Measurements from ENCODE around the gene ADRM1.

ADRM1 gene

DNA sequence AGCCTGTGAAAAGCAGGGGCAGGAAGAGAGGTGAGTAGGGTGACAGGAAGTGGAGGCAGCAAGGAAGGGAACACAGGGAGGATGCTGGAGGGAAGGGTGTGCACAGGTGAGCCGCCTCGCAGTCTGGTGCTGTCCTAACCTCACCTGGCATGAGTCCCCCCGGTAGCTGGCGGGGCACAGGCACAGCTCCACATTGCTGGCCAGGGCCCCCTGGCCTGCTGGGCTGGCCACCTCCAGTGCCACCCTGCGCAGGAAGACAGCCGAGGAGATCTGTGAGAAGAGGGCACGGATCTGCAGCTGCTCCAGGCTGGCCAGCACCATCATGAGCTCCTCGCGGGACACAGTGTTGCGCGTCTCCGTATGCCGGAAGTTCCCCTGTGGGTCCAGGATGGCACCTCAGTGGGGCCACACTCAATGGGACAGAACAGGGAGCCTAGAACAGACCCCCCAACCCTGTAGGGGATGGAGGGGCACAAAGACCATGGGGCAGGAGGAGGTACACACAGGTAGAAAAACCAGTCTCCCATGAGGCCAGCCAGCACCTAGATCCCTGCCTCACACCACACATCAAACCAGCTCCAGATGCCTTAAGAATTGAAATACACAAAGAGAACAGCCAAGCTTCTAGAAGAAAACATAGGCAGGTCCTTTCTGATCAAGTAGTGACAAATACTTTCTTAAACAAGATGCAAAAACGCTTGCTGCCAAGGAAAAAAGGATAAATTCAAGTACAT, 22.5 kb downstream of the ADRM1 start:
- no peak for DNase-seq

GRCh38 chr20:62326559-62326958, 23.8 kb downstream of the ADRM1 start:
- DNase-seq: no peak

- no peak for DNase-seq
These were observed 24.3 kb downstream of the ADRM1 start for GRCh38 chr20:62326959-62327725.

- no peak for DNase-seq
These were observed 25.1 kb downstream of the ADRM1 start for GRCh38 chr20:62327726-62328495.

- DNase-seq: no peak
These were observed 26.0 kb downstream of the ADRM1 start for GRCh38 chr20:62328684-62329388.

DNA sequence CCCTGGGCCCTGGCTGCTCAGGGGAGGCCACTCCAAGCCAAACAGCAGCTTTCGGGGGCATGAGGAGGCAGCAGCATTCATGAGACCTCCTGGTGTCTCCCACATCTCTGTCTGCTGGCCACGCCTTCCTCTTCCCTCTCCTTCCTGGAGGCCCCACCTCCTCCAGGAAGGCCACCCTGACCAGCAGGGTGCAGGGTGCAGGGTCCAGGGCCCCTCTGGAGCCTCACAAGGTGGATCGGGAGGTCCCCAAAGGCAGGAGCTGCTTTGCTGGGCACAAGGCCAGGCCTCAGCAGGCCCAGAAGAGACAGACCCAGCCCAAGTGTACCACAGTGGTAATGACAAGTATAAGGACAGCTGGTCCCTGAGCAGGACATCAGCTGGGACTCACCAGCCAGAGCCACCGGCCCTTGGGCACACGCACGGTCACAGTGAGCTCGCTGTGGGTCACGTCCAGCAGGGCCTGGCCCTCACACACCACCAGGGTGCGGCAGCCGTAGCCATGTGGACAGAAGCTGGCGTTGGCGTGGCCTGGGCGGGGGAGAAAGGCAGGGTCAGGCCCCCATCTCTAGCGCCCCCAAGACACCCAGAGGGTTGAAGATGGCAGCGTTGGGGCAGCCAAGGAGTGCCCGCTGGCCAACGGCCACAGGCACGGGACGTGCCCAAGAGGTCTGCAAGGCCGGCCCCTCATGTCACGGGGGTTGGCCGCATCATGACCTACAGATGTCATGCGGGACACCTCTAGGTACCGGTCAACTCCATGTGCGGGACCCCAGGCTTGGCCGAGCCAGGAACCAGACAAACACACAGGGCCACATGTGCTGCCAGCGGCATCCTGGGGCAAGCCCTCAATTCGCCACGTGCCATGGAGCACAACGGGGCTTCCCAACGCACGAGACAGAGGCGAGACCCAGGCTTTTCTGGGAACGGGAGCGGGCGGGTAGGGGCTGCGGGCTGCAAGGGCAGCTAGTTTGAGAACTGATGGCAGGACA, 26.9 kb downstream of the ADRM1 start:
- no peak for DNase-seq

DNA sequence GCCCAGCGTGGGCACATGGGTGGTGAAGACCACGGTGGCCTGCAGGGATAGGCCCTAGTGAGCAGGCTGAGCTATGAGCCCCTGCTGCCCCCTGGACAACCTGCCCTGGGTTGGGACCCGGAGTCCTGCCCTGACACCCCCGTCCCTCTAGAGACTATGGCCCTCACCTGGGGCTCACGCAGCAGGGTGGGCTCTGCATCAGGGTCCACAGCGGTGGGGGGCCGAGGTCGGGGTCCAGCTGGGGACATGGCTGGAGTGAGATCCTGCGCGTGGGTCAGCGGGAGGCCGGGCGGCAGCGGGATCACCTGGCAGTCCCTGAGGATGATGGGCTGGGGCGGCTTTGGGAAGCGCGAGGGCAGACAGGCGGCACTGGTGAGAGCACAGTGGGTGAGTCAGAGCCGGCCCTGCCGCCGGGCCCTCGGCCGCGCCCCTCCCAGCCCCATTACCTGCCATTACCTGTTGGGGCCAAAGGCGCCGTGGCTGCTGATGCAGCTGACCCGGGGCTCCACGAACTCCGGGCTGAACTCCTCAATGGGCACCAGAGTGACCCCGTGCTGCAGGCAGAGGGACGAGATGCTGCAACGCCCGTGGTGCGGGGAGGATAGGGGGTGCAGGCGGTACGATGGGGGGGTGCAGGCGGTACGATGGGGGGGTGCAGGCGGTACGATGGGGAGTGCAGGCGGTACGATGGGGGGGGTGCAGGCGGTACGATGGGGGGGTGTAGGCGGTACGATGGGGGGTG, 27.9 kb downstream of the ADRM1 start:
- DNase-seq: no peak

GRCh38 chr20:62331347-62331746, 28.6 kb downstream of the ADRM1 start:
- DNase-seq: no peak

- DNase-seq: no peak
These were observed 29.6 kb downstream of the ADRM1 start for GRCh38 chr20:62332421-62332820.

GRCh38 chr20:62332989-62333819, 30.4 kb downstream of the ADRM1 start:
- DNase-seq: no peak

GRCh38 chr20:62333820-62334595, 31.2 kb downstream of the ADRM1 start:
- no peak for DNase-seq

DNA sequence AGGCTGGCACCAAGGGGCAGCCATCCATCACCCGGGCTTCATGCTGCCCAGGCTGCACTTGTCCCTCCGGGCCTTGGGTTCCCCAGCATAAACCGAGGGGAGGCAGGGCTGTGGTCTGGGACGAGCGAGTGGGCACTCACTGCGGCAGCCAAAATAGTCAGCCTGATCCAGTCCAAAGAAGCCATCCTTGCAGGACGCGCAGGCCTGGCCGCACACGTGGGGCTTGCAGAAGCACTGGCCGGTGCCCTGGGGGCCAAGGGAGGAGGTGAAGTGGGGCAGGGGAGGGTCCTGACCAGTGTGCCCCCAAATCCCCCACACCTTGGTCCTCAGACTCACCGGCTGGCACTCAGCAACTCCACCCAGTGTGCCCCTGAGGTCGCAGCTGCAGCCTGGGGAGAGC, 32.1 kb downstream of the ADRM1 start:
- DNase-seq: no peak

GRCh38 chr20:62335532-62335931, 32.7 kb downstream of the ADRM1 start:
- no peak for DNase-seq

DNA sequence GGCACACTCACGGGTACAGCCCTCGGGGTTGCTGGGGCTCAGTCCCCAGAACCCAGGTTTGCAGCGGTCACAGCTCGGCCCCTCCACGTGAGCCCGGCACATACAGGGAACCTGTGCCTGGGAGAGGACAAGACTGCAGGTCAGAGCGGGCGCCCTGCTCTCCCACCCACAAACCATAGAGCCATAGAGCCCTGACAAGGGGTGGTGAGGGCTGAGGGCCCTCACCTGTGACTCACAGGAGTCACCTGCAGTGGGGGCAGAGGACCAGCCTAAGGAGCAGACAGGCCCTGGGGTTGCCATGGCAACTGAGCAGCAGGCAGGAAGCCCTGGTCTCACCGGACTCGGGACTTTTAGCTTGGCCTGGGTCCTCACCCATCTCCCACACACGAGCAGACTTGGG, 33.5 kb downstream of the ADRM1 start:
- DNase-seq: no peak

- DNase-seq: no peak
These were observed 34.2 kb downstream of the ADRM1 start for GRCh38 chr20:62336775-62337557.

DNA sequence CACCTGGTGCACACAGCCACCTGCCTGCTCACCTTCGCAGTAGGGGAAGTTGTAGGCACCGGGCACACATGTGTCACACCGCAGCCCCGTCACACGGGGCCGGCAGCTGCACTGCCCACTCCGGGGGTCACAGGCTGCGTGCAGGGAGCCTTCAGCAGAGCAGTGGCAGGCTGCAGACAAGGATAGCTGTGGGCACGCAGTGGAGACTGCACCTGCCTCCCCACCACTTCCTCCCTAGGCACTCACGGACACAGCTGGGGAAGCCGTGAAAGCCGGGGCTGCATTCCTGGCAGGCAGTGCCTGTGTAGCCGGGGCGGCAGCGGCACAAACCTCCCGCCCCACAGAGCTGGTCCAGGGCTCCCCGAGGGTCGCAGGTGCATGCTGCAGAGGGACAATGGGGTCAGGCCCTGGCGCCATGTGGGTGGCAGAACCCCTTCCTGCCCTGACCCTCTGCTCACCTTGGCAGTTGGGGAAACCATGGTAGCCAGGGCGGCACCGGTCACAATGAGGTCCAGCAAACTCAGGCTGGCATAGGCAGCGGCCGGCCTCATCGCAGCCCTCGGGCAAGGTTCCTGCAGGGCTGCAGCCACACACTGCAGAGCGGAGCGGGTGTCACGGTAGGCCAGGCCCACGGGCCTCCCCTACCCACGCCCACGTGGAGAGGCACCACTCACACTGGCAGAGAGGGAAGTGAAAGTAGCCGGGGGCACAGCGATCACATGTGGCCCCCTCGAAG, 34.9 kb downstream of the ADRM1 start:
- DNase-seq: no peak

- DNase-seq: no peak
These were observed 35.5 kb downstream of the ADRM1 start for GRCh38 chr20:62338294-62338620.

DNA sequence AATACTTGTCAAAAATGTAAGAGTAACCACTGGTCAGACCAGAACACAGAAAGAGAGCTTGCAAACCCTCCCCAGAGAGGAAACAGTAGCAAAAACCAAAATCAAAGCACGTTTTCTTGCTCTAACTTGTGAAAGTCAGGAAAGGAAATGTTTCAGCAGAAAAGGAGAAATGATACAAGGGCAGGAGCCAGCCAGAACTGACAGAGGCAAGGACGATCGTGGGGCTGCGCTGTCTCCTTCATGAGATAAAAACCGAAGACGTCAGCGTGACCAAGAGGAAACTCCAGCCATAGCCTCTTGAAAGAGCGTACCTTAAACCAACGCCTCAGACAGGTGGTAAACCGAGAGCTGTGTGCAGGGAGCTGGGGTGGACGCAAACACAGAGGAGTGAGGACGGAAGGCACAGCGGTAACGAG, 36.9 kb downstream of the ADRM1 start:
- DNase-seq: no peak

Data from activated naive CD4-positive, alpha-beta T cell treated with Interleukin-2 at 50 U/mL for 16 hours (primary cell).